ENCODE measurements around the gene COL4A2. TPM values are rescaled to one million over a fixed set of nuclear protein-coding genes. Genes with fewer than 3 reads are reported as not detected.

Gene COL4A2
- total RNA-seq, 1 experiment from 2014 or later = 66.0 TPM

GRCh38 chr13:110348309-110349105 is 41.4 kb downstream of the COL4A2 start:
- ChIA-PET CTCF (interaction anchor here (0.7 to 2.0 kb wide), 3 partner anchors 15 to 64 kb away, joined by 3 to 9 read pairs (median 3); no protein-coding TSS in a partner anchor), POLR2A (interaction anchor here (0.5 to 2.7 kb wide), 10 partner anchors 41 to 565 kb away, joined by 3 to 22 read pairs (median 3); partner anchors contain the start of genes COL4A1, COL4A2 and NAXD)
- no peak for DNase-seq (ENCODE audit: unreplicated experiment)
- Mint-ChIP-seq H3K4me3 (ENCODE audit: unreplicated experiment) (peak overlapping the region; percentile 72), H3K27ac (ENCODE audit: low read depth, unreplicated experiment) (peak overlapping the region; percentile 95), H3K27me3 (ENCODE audit: insufficient read depth, unreplicated experiment) (no peaks in the 10 kb centered on the region), H3K9me3 (ENCODE audit: unreplicated experiment) (no peaks in the 10 kb centered on the region), H3K36me3 (ENCODE audit: insufficient read depth, unreplicated experiment) (no peaks in the 10 kb centered on the region), H3K4me1 (ENCODE audit: insufficient read depth, unreplicated experiment) (peaks cover 54% of the 10 kb centered on the region)
- TF ChIP-seq CTCF (IDR thresholded peaks at IDR 0.05; ENCODE audit: unreplicated experiment) = no peak
- intact Hi-C loops (cut with micrococcal nuclease) = loop anchor here (1.0 kb wide), 1 partner anchor 64 kb away; no protein-coding TSS in a partner anchor
- BruUV-seq (replicated peaks) = TSS peak; percentile 58

GRCh38 chr13:110349239-110349638 is 42.2 kb downstream of the COL4A2 start:
- TF ChIP-seq CTCF (IDR thresholded peaks at IDR 0.05; ENCODE audit: unreplicated experiment) = no peak
- intact Hi-C loops (cut with micrococcal nuclease) = no loop called here
- H3K27ac Mint-ChIP-seq (ENCODE audit: low read depth, unreplicated experiment) = no peak overlapping the region
- no peaks in the 10 kb centered on the region for H3K36me3 Mint-ChIP-seq (ENCODE audit: insufficient read depth, unreplicated experiment)
- H3K4me3 Mint-ChIP-seq (ENCODE audit: unreplicated experiment) = no peak overlapping the region
- H3K4me1 Mint-ChIP-seq (ENCODE audit: insufficient read depth, unreplicated experiment) = peaks cover 47% of the 10 kb centered on the region
- H3K27me3 Mint-ChIP-seq (ENCODE audit: insufficient read depth, unreplicated experiment) = no peaks in the 10 kb centered on the region
- ChIA-PET POLR2A (no interaction called here), CTCF (no interaction called here)
- DNase-seq (ENCODE audit: unreplicated experiment) = no peak
- H3K9me3 Mint-ChIP-seq (ENCODE audit: unreplicated experiment) = no peaks in the 10 kb centered on the region
- no TSS peak for BruUV-seq (replicated peaks)

- H3K4me1 Mint-ChIP-seq (ENCODE audit: insufficient read depth, unreplicated experiment) = peaks cover 49% of the 10 kb centered on the region
- H3K27me3 Mint-ChIP-seq (ENCODE audit: insufficient read depth, unreplicated experiment) = no peaks in the 10 kb centered on the region
- H3K36me3 Mint-ChIP-seq (ENCODE audit: insufficient read depth, unreplicated experiment) = no peaks in the 10 kb centered on the region
- POLR2A ChIA-PET = no interaction called here
- no peaks in the 10 kb centered on the region for H3K9me3 Mint-ChIP-seq (ENCODE audit: unreplicated experiment)
- no peak for DNase-seq (ENCODE audit: unreplicated experiment)
- intact Hi-C loops (cut with micrococcal nuclease) = no loop called here
- no peak overlapping the region for H3K4me3 Mint-ChIP-seq (ENCODE audit: unreplicated experiment)
- BruUV-seq (replicated peaks) = no TSS peak
- no peak overlapping the region for H3K27ac Mint-ChIP-seq (ENCODE audit: low read depth, unreplicated experiment)
- no peak for TF ChIP-seq CTCF (IDR thresholded peaks at IDR 0.05; ENCODE audit: unreplicated experiment)
- CTCF ChIA-PET = no interaction called here
Observed at GRCh38 chr13:110350049-110350448, 43.0 kb downstream of the COL4A2 start.

GRCh38 chr13:110350509-110350908 is 43.4 kb downstream of the COL4A2 start:
- no peak for TF ChIP-seq CTCF (IDR thresholded peaks at IDR 0.05; ENCODE audit: unreplicated experiment)
- Mint-ChIP-seq H3K4me1 (ENCODE audit: insufficient read depth, unreplicated experiment) (peaks cover 47% of the 10 kb centered on the region), H3K4me3 (ENCODE audit: unreplicated experiment) (no peak overlapping the region), H3K27ac (ENCODE audit: low read depth, unreplicated experiment) (no peak overlapping the region), H3K27me3 (ENCODE audit: insufficient read depth, unreplicated experiment) (no peaks in the 10 kb centered on the region), H3K9me3 (ENCODE audit: unreplicated experiment) (no peaks in the 10 kb centered on the region), H3K36me3 (ENCODE audit: insufficient read depth, unreplicated experiment) (no peaks in the 10 kb centered on the region)
- intact Hi-C loops (cut with micrococcal nuclease) = no loop called here
- no peak for DNase-seq (ENCODE audit: unreplicated experiment)
- no TSS peak for BruUV-seq (replicated peaks)
- ChIA-PET CTCF (no interaction called here), POLR2A (no interaction called here)
